ENCODE measurements around the gene PPP1R1A. TPM values are rescaled to one million over a fixed set of nuclear protein-coding genes. Genes with fewer than 3 reads are reported as not detected.
A peak's percentile ranks its signal among the peaks of the same experiment; 100 is the strongest.

The PPP1R1A gene
- total and polyA plus RNA-seq, 12 donors: 0.14 to 32.5 (median 1.4) TPM; not detected in 1

GRCh38 chr12:54581412-54581811 is 7.0 kb downstream of the PPP1R1A start:
- Histone ChIP-seq H3K4me3 (no peak overlapping the region), H3K27ac (no peak overlapping the region), H3K27me3 (no peaks in the 10 kb centered on the region), H3K9me3 (replicated peaks in 1 of 3) (no peaks in the 10 kb centered on the region), H3K4me1 (replicated peaks in 1 of 2) (no peaks in the 10 kb centered on the region), H3K36me3 (replicated peaks in 1 of 2) (no peaks in the 10 kb centered on the region)
- 72 to 91% (median 84%) methylated on average over 6 of the region's 6 CpGs for WGBS, 4 donors
- intact Hi-C loops (cut with DNase I): no loop called here
- DNase-seq: no peak
- TF ChIP-seq POLR2A (IDR thresholded peaks at IDR 0.05) (no peak), CTCF (IDR thresholded peaks at IDR 0.05) (no peak)

- no peak overlapping the region for H3K27ac ChIP-seq
- DNase-seq: peak; percentile 74 to 93 (median 85)
- H3K4me1 ChIP-seq (replicated peaks in 1 of 2): no peaks in the 10 kb centered on the region
- H3K27me3 ChIP-seq: no peaks in the 10 kb centered on the region
- H3K36me3 ChIP-seq (replicated peaks in 1 of 2): no peaks in the 10 kb centered on the region
- WGBS, 4 donors: 10 to 17% (median 11%) methylated on average over 7 to 11 of the region's 11 CpGs
- H3K4me3 ChIP-seq: no peak overlapping the region
- H3K9me3 ChIP-seq (replicated peaks in 1 of 3): no peaks in the 10 kb centered on the region
- TF ChIP-seq CTCF (IDR thresholded peaks at IDR 0.05): peak; percentile 93 to 99 (median 96)
- no peak for TF ChIP-seq POLR2A (IDR thresholded peaks at IDR 0.05)
- intact Hi-C loops (cut with DNase I): no loop called here
Observed at GRCh38 chr12:54579696-54580333, 8.6 kb downstream of the PPP1R1A start.

- no peak for TF ChIP-seq CTCF (IDR thresholded peaks at IDR 0.05)
- no peak for TF ChIP-seq POLR2A (IDR thresholded peaks at IDR 0.05)
- 51 to 57% (median 52%) methylated on average over 4 of the region's 4 CpGs for WGBS, 4 donors
- intact Hi-C loops (cut with DNase I): no loop called here
- Histone ChIP-seq H3K4me3 (no peak overlapping the region), H3K9me3 (replicated peaks in 1 of 3) (no peaks in the 10 kb centered on the region), H3K27ac (no peak overlapping the region), H3K36me3 (replicated peaks in 1 of 2) (no peaks in the 10 kb centered on the region), H3K27me3 (no peaks in the 10 kb centered on the region), H3K4me1 (replicated peaks in 1 of 2) (no peaks in the 10 kb centered on the region)
- DNase-seq: no peak
Observed at GRCh38 chr12:54579258-54579657, 9.2 kb downstream of the PPP1R1A start.

- WGBS, 4 donors: 77 to 88% (median 81%) methylated on average over 7 of the region's 7 CpGs
- H3K9me3 ChIP-seq (replicated peaks in 1 of 3): no peaks in the 10 kb centered on the region
- no peaks in the 10 kb centered on the region for H3K27me3 ChIP-seq
- H3K27ac ChIP-seq: no peak overlapping the region
- intact Hi-C loops (cut with DNase I): no loop called here
- DNase-seq: no peak
- TF ChIP-seq POLR2A (IDR thresholded peaks at IDR 0.05) (no peak), CTCF (IDR thresholded peaks at IDR 0.05) (no peak)
- H3K36me3 ChIP-seq (replicated peaks in 1 of 2): no peaks in the 10 kb centered on the region
- H3K4me3 ChIP-seq: no peak overlapping the region
- H3K4me1 ChIP-seq (replicated peaks in 1 of 2): no peaks in the 10 kb centered on the region
Observed at GRCh38 chr12:54578778-54579177, 9.7 kb downstream of the PPP1R1A start.
